Natural killer cell (primary cell): ENCODE results near the gene NME3. TPM values are rescaled to one million over a fixed set of nuclear protein-coding genes. Genes with fewer than 3 reads are reported as not detected.

Experiments used
- ATAC-seq, 3 donors: fragments of 150-1000 bp in 2 of 3; fragments of 200-7000 bp in 1 of 3; cut with Tn5 transposase; 1 replicate in 1 of 3; 2 replicates in 2 of 3; pipeline ENCODE4 v1.10.0; 2021; ENCODE audit warnings: mild to moderate bottlenecking in 2 of 3, moderate library complexity in 2 of 3
- DNase-seq, 2 donors: peaks; one replicate each; pipeline versions ENCODE4 v3.0.0 to v3.0.0-alpha.2; 2013 to 2021; ENCODE audit warnings: mixed read lengths in 1 of 2
- H3K27ac ChIP-seq: one replicate; pipeline ENCODE4 v1.5.1; 2013; ENCODE audit warnings: mild to moderate bottlenecking, low read length
- H3K27me3 ChIP-seq: one replicate; pipeline ENCODE4 v1.6.1; 2013; ENCODE audit warnings: low read length; ENCODE audit not compliant: control insufficient read depth, insufficient read depth
- H3K36me3 ChIP-seq: one replicate; pipeline ENCODE4 v1.6.1; 2013; ENCODE audit warnings: low read length; ENCODE audit not compliant: control insufficient read depth, insufficient read depth
- H3K4me1 ChIP-seq: one replicate; pipeline ENCODE4 v1.6.1; 2013; ENCODE audit warnings: low read length; ENCODE audit not compliant: control insufficient read depth, insufficient read depth
- H3K4me3 ChIP-seq: one replicate; pipeline ENCODE4 v1.5.1; 2013; ENCODE audit warnings: low read length
- H3K9me3 ChIP-seq: one replicate; pipeline ENCODE4 v1.6.1; 2013; ENCODE audit warnings: low read length; ENCODE audit not compliant: control insufficient read depth, insufficient read depth
- H3K27ac Mint-ChIP-seq, 2 donors: one replicate each; pipeline ENCODE4 v1.8.0; 2022; ENCODE audit warnings: mild to moderate bottlenecking in 2 of 2, mixed read lengths in 2 of 2, moderate library complexity in 1 of 2
- H3K27me3 Mint-ChIP-seq, 2 donors: one replicate each; pipeline ENCODE4 v1.8.0; 2022; ENCODE audit warnings: low read depth in 2 of 2, mixed read lengths in 2 of 2
- H3K36me3 Mint-ChIP-seq: one replicate; pipeline ENCODE4 v1.8.0; 2022; ENCODE audit warnings: mixed read lengths
- H3K4me1 Mint-ChIP-seq, 2 donors: one replicate each; pipeline ENCODE4 v1.8.0; 2022; ENCODE audit warnings: mixed read lengths in 2 of 2
- H3K4me3 Mint-ChIP-seq: one replicate; pipeline ENCODE4 v1.8.0; 2022; ENCODE audit warnings: mild to moderate bottlenecking, moderate library complexity, mixed read lengths
- H3K9me3 Mint-ChIP-seq, 2 donors: one replicate each; pipeline ENCODE4 v1.8.0; 2022; ENCODE audit warnings: mixed read lengths in 2 of 2
- CTCF ChIP-seq: fragments of 200-600 bp; IDR thresholded peaks from one replicate; pipeline ENCODE4 v1.8.0; 2022; ENCODE audit warnings: antibody characterized with exemption
- WGBS: methylation state at CpG from one replicate; pipeline ENCODE4 v1.1.7; 2013; ENCODE audit warnings: missing lambda C conversion rate; ENCODE audit not compliant: insufficient coverage; 5-methylcytosine and 5-hydroxymethylcytosine counted together
- intact Hi-C: fragments of 100-400 bp; cut with micrococcal nuclease; formaldehyde crosslinking; loops from one replicate; pipeline ENCODE4 v1.14.2; 2022
- total RNA-seq, 4 donors: library from RNA; stranded (reverse); fragments of 120-200 nt in 1 of 4; gene quantifications; one replicate each; pipeline versions ENCODE4 v1.2.3 to v1.2.4, GENCODE V29; 2013 to 2022

Gene NME3
- total RNA-seq, 3 donors from 2014 or later (not counting 1 experiment from before 2014, with no cell fraction given): 40.6 to 50.3 (median 46.2) TPM

GRCh38 chr16:1743376-1744337, 27.7 kb downstream of the NME3 start:
- peaks cover 48% of the 10 kb centered on the region for H3K36me3 ChIP-seq
- intact Hi-C loops: no loop called here
- no peak for DNase-seq

DNA sequence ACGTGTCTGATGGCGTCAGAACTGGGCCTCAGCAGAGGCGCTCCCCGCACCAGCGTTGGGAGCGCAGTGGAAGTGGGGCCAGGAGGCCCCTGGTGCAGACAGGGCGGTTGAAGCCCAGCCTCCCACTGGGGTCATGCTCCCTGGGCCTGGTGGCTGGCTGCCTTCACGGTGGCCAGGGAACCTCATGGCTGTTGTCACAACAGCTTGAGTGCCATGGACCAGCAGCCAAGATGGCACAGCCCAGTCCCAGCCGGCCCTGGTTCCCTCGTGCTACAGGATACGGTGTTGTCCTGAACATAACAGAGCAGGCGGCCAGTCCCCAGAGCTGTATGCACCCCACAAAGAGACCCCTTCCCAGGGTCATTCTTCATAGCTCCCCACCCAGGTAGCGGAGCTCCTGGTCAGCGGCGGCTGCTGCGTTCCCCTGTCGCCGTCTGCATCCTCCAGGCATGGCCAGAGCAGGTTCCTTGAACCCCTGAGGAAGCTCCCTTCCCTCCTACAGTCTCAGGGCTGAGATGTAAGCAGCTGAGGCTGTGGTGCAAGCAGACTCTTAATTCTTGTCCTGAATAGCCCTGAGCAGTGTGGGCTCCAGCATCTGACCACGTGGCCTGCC, 29.7 kb downstream of the NME3 start:
- intact Hi-C loops: no loop called here
- no peaks in the 10 kb centered on the region for H3K9me3 Mint-ChIP-seq
- no peak overlapping the region for H3K27ac ChIP-seq

More at GRCh38 chr16:1743376-1744337, 27.7 kb downstream of the NME3 start:
- no peak overlapping the region for H3K27ac ChIP-seq
- Mint-ChIP-seq H3K9me3 (no peaks in the 10 kb centered on the region), H3K27ac (no peak overlapping the region), H3K36me3 (peaks cover 5% of the 10 kb centered on the region), H3K4me1 (peaks cover 7% of the 10 kb centered on the region in 2 donors), H3K4me3 (no peak overlapping the region), H3K27me3 (no peaks in the 10 kb centered on the region)
- H3K4me1 ChIP-seq: no peaks in the 10 kb centered on the region
- no peaks in the 10 kb centered on the region for H3K27me3 ChIP-seq
- WGBS: 95% methylated on average over 32 of the region's 32 CpGs
- no peak for ATAC-seq
- no peak overlapping the region for H3K4me3 ChIP-seq
- no peaks in the 10 kb centered on the region for H3K9me3 ChIP-seq
- TF ChIP-seq CTCF: no peak

DNA sequence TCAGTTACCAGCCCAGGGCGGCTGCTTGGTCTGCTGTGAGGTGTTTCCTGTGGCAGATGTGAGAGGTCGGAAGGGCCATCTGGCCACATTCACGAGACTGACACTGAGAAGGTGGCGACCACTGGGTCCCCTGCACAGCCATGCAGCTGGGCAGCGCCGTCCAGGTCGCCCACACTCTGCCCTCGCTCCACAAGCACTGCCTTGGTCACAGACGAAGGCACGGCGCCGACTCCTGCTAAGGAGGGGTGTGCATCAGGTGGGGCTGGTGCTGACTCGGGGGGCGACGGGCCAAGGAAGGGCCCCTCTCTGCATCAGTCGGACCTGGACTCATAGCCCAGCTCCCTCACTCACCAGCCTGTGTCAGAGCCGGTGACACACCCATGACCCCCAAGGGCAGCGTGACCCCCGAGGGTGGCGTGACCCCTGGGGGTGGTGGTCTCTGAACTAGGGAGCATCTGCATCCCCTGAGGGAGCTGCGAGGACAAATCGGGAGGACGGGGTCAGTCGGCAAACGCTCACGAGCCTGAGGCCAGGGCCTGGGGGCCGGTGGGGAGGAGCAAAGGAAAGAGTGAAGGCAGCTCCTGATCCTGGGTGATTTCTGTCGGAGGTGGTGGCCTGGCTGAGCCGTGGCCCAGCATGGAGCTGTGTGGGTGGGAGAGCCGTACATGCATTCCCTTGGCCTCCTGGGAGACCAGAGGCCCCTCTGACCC, 30.4 kb downstream of the NME3 start:
- no peaks in the 10 kb centered on the region for H3K27me3 ChIP-seq
- no peak for DNase-seq

More for the DNA sequence above, 29.7 kb downstream of the NME3 start:
- no peaks in the 10 kb centered on the region for H3K4me1 ChIP-seq
- Mint-ChIP-seq H3K36me3 (peaks cover 5% of the 10 kb centered on the region), H3K27ac (peak overlapping the region in 1 of 2 donors; percentile 21), H3K4me3 (no peak overlapping the region), H3K27me3 (no peaks in the 10 kb centered on the region), H3K4me1 (peaks cover 7% of the 10 kb centered on the region in 2 donors)
- DNase-seq (no peak), ATAC-seq (no peak)
- H3K9me3 ChIP-seq: no peaks in the 10 kb centered on the region
- 98% methylated on average over 19 of the region's 19 CpGs for WGBS
- TF ChIP-seq CTCF: no peak
- H3K4me3 ChIP-seq: no peak overlapping the region
- peaks cover 30% of the 10 kb centered on the region for H3K36me3 ChIP-seq
- no peaks in the 10 kb centered on the region for H3K27me3 ChIP-seq

More for the DNA sequence above, 30.4 kb downstream of the NME3 start:
- peaks cover 24% of the 10 kb centered on the region for H3K36me3 ChIP-seq
- Mint-ChIP-seq H3K27me3 (no peaks in the 10 kb centered on the region), H3K27ac (no peak overlapping the region), H3K4me3 (no peak overlapping the region), H3K36me3 (peaks cover 5% of the 10 kb centered on the region), H3K9me3 (no peaks in the 10 kb centered on the region), H3K4me1 (peaks cover 7% of the 10 kb centered on the region in 2 donors)
- intact Hi-C loops: no loop called here
- H3K27ac ChIP-seq: no peak overlapping the region
- no peak overlapping the region for H3K4me3 ChIP-seq
- H3K9me3 ChIP-seq: no peaks in the 10 kb centered on the region
- WGBS: 96% methylated on average over 30 of the region's 30 CpGs
- H3K4me1 ChIP-seq: no peaks in the 10 kb centered on the region
- no peak for ATAC-seq
- no peak for TF ChIP-seq CTCF
